Right hindlimb (tissue), 1 donor: ENCODE measurements around the gene FANCC.
A peak's percentile ranks its signal among the peaks of the same experiment; 100 is the strongest.

Source experiments
- DNase-seq: peaks from one replicate; pipeline ENCODE4 v3.0.0-alpha.2; 2018

Gene FANCC

GRCh38 chr9:95096381-95096780 lies 221.1 kb downstream of the FANCC start:
- no peak for DNase-seq

GRCh38 chr9:95095641-95096355 lies 221.7 kb downstream of the FANCC start:
- no peak for DNase-seq

GRCh38 chr9:95094002-95094401 lies 223.5 kb downstream of the FANCC start:
- no peak for DNase-seq

GRCh38 chr9:95093586-95093985 lies 223.9 kb downstream of the FANCC start:
- DNase-seq = no peak

- peak; percentile 73 for DNase-seq
Observed at GRCh38 chr9:95092262-95093072, 225.0 kb downstream of the FANCC start.

GRCh38 chr9:95091601-95092261 lies 225.8 kb downstream of the FANCC start:
- DNase-seq = peak; percentile 58

- DNase-seq = peak; percentile 62
Observed at GRCh38 chr9:95090871-95091577, 226.5 kb downstream of the FANCC start.

- DNase-seq = peak; percentile 61
Observed at GRCh38 chr9:95090023-95090791, 227.3 kb downstream of the FANCC start.

- no peak for DNase-seq
Observed at GRCh38 chr9:95089257-95090022, 228.1 kb downstream of the FANCC start.

GRCh38 chr9:95088421-95089161 lies 228.9 kb downstream of the FANCC start:
- DNase-seq = no peak

GRCh38 chr9:95087659-95088242 lies 229.8 kb downstream of the FANCC start:
- no peak for DNase-seq

GRCh38 chr9:95086564-95086955 lies 230.9 kb downstream of the FANCC start:
- DNase-seq = no peak

GRCh38 chr9:95085861-95086563 lies 231.5 kb downstream of the FANCC start:
- DNase-seq = no peak

GRCh38 chr9:95085036-95085770 lies 232.3 kb downstream of the FANCC start:
- DNase-seq = no peak

GRCh38 chr9:95084254-95084934 lies 233.1 kb downstream of the FANCC start:
- no peak for DNase-seq

- DNase-seq = no peak
Observed at GRCh38 chr9:95083086-95083768, 234.3 kb downstream of the FANCC start.

GRCh38 chr9:95082401-95083084 lies 235.0 kb downstream of the FANCC start:
- DNase-seq = no peak
